ENCODE measurements around the gene CPEB3. TPM values are rescaled to one million over a fixed set of nuclear protein-coding genes. Genes with fewer than 3 reads are reported as not detected.

The CPEB3 gene
- total and polyA plus RNA-seq, 4 donors: 2.1 to 8.4 (median 5.1) TPM

DNA sequence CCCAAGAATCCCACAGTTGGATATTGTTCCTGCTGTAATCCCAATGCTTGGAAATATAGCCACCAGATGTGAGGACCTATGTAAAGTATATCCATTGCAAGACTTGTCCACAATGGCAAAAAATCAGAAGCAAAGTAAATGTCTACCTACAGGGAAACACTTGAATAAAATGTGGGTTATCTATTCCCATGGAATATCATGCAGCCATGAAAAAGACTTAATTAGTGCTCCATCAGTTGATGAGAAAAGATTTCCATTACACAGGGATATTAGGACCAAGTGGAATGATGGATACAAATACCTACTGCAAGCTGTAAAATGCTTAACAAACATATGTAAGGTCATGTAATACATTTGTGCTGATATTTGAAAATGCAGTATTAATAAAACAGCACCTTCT is 236.1 kb downstream of the CPEB3 start (continued):
- TF ChIP-seq, protein P1, sequence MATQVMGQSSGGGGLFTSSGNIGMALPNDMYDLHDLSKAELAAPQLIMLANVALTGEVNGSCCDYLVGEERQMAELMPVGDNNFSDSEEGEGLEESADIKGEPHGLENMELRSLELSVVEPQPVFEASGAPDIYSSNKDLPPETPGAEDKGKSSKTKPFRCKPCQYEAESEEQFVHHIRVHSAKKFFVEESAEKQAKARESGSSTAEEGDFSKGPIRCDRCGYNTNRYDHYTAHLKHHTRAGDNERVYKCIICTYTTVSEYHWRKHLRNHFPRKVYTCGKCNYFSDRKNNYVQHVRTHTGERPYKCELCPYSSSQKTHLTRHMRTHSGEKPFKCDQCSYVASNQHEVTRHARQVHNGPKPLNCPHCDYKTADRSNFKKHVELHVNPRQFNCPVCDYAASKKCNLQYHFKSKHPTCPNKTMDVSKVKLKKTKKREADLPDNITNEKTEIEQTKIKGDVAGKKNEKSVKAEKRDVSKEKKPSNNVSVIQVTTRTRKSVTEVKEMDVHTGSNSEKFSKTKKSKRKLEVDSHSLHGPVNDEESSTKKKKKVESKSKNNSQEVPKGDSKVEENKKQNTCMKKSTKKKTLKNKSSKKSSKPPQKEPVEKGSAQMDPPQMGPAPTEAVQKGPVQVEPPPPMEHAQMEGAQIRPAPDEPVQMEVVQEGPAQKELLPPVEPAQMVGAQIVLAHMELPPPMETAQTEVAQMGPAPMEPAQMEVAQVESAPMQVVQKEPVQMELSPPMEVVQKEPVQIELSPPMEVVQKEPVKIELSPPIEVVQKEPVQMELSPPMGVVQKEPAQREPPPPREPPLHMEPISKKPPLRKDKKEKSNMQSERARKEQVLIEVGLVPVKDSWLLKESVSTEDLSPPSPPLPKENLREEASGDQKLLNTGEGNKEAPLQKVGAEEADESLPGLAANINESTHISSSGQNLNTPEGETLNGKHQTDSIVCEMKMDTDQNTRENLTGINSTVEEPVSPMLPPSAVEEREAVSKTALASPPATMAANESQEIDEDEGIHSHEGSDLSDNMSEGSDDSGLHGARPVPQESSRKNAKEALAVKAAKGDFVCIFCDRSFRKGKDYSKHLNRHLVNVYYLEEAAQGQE (IDR thresholded peaks at IDR 0.05): no peak
- no peak for TF ChIP-seq RXRA (IDR thresholded peaks at IDR 0.05)

DNA sequence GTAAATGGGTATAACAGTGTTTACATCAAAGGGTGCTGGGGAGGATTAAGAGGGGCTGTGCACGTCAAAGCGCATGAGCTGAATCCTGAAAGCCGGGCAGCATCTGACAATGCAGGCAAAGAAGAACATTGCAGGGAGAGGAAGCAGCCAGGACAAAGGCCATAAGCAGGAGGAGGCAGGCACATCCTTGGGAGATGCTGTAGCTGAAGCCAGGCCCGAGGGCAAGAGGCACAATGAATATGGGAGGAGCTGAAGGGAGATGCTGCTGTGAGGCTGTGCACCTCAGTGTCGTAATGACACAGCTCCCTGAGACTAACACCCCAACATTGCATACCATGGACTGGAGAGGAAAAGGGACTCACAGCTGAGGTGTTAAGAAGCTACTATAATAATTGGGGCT is 238.1 kb downstream of the CPEB3 start:
- 91% methylated on average over 5 of the region's 5 CpGs for WGBS
- H3K27me3 ChIP-seq (ENCODE audit: control insufficient read depth in 4 of 4, insufficient read depth in 4 of 4, low read length in 3 of 4): no peaks in the 10 kb centered on the region

More for the DNA sequence above, 238.1 kb downstream of the CPEB3 start:
- H3K4me1 ChIP-seq (ENCODE audit: control insufficient read depth in 4 of 4, insufficient read depth in 4 of 4, low read length in 3 of 4): peaks cover 0 to 2% (median 0%) of the 10 kb centered on the region in 4 donors
- H3K9me3 ChIP-seq (ENCODE audit: control insufficient read depth in 4 of 4, low read length in 3 of 4): no peaks in the 10 kb centered on the region
- H3K27ac ChIP-seq (ENCODE audit: low read depth in 1 of 2, low read length in 2 of 2): no peak overlapping the region
- no peak overlapping the region for H3K4me3 ChIP-seq (ENCODE audit: low read depth in 1 of 3, low read length in 3 of 3)
- H3K36me3 ChIP-seq (ENCODE audit: control insufficient read depth in 4 of 4, insufficient read depth in 3 of 4, low read depth in 1 of 4, low read length in 3 of 4): peaks cover 10 to 27% (median 15%) of the 10 kb centered on the region in 4 donors
- TF ChIP-seq EGR1 (IDR thresholded peaks at IDR 0.05; ENCODE audit: low read depth in 2 of 2): no peak
- TF ChIP-seq, protein P2, sequence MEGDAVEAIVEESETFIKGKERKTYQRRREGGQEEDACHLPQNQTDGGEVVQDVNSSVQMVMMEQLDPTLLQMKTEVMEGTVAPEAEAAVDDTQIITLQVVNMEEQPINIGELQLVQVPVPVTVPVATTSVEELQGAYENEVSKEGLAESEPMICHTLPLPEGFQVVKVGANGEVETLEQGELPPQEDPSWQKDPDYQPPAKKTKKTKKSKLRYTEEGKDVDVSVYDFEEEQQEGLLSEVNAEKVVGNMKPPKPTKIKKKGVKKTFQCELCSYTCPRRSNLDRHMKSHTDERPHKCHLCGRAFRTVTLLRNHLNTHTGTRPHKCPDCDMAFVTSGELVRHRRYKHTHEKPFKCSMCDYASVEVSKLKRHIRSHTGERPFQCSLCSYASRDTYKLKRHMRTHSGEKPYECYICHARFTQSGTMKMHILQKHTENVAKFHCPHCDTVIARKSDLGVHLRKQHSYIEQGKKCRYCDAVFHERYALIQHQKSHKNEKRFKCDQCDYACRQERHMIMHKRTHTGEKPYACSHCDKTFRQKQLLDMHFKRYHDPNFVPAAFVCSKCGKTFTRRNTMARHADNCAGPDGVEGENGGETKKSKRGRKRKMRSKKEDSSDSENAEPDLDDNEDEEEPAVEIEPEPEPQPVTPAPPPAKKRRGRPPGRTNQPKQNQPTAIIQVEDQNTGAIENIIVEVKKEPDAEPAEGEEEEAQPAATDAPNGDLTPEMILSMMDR (IDR thresholded peaks at IDR 0.05; ENCODE audit: low read depth, low read length, missing input control): no peak
- TF ChIP-seq NR2F2 (IDR thresholded peaks at IDR 0.05): no peak
- TF ChIP-seq RAD21 (IDR thresholded peaks at IDR 0.05): no peak
- no peak for TF ChIP-seq HNF4G (IDR thresholded peaks at IDR 0.05)
- TF ChIP-seq GABPA (IDR thresholded peaks at IDR 0.05 in 1 of 2, conservative IDR thresholded peaks at IDR 0.05 in 1 of 2): no peak
- no peak for TF ChIP-seq YY1 (IDR thresholded peaks at IDR 0.05)
- TF ChIP-seq, protein P3, sequence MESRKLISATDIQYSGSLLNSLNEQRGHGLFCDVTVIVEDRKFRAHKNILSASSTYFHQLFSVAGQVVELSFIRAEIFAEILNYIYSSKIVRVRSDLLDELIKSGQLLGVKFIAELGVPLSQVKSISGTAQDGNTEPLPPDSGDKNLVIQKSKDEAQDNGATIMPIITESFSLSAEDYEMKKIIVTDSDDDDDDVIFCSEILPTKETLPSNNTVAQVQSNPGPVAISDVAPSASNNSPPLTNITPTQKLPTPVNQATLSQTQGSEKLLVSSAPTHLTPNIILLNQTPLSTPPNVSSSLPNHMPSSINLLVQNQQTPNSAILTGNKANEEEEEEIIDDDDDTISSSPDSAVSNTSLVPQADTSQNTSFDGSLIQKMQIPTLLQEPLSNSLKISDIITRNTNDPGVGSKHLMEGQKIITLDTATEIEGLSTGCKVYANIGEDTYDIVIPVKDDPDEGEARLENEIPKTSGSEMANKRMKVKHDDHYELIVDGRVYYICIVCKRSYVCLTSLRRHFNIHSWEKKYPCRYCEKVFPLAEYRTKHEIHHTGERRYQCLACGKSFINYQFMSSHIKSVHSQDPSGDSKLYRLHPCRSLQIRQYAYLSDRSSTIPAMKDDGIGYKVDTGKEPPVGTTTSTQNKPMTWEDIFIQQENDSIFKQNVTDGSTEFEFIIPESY (IDR thresholded peaks at IDR 0.05): no peak
- no peak for TF ChIP-seq FOXA2 (IDR thresholded peaks at IDR 0.05)
- TF ChIP-seq, protein P1 (IDR thresholded peaks at IDR 0.05): no peak
- no peak overlapping the region for H3K9ac ChIP-seq (ENCODE audit: low read depth in 1 of 2, low read length in 2 of 2)
- DNase-seq (ENCODE audit: low spot score): no peak

Data from liver (tissue), 9 donors.